Mesodermal cell (in vitro differentiated cells): ENCODE measurements around the gene USP15.

Experiments
- H3K27ac ChIP-seq: 2 replicates; pipeline ENCODE4 v1.7.0; 2013; ENCODE audit warnings: mild to moderate bottlenecking, low read depth, low read length, moderate library complexity; ENCODE audit not compliant: severe bottlenecking
- H3K36me3 ChIP-seq: 2 replicates; pipeline ENCODE4 v1.7.1; 2013; ENCODE audit warnings: mild to moderate bottlenecking, low read length, moderate library complexity; ENCODE audit not compliant: control insufficient read depth, insufficient read depth
- H3K4me1 ChIP-seq: one replicate; pipeline ENCODE4 v1.7.1; 2013; ENCODE audit warnings: mild to moderate bottlenecking, low read length; ENCODE audit not compliant: insufficient read depth, control insufficient read depth, poor library complexity, severe bottlenecking
- H3K4me3 ChIP-seq: 2 replicates; pipeline ENCODE4 v1.7.0; 2013; ENCODE audit warnings: low read length, control low read depth, mild to moderate bottlenecking; ENCODE audit not compliant: insufficient read depth, poor library complexity, severe bottlenecking; ENCODE audit errors: extremely low read depth
- H3K9me3 ChIP-seq: 2 replicates; pipeline ENCODE4 v1.7.1; 2013; ENCODE audit warnings: mild to moderate bottlenecking, low read length, moderate library complexity; ENCODE audit not compliant: control insufficient read depth
- WGBS, 2 experiments: methylation state at CpG; one replicate each; pipeline ENCODE4 v1.1.5; 2013; ENCODE audit warnings: missing lambda C conversion rate in 2 of 2; ENCODE audit not compliant: insufficient coverage in 2 of 2; 5-methylcytosine and 5-hydroxymethylcytosine counted together

The USP15 gene

GRCh38 chr12:62233805-62234204 lies 26.4 kb upstream of the USP15 start:
- peaks cover 8% of the 10 kb centered on the region for H3K9me3 ChIP-seq
- H3K27ac ChIP-seq = no peak overlapping the region
- H3K36me3 ChIP-seq = no peaks in the 10 kb centered on the region
- H3K4me3 ChIP-seq = no peak overlapping the region
- WGBS, 2 experiments = 83 to 100% methylated on average over 1 of the region's 2 CpGs
- no peaks in the 10 kb centered on the region for H3K4me1 ChIP-seq

DNA sequence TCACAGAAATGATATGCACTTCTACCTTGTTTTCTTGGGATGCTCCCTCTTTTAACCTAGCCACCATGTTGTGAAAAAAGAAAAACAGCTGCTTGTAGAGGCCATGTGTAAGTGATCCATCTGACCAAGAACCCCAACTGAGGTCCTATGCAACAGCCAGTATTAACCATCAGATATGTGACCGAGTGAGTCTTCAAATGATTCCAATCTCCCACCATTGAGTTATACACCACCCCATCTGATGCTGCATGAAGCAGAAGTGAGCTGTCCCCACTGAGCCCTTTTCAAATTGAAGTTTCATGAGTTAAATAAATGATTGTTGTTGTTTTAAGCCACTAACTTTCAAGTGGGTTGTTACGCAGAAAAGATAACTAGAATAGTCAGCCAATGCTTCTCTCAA lies 20.6 kb upstream of the USP15 start:
- no peak overlapping the region for H3K4me3 ChIP-seq
- WGBS, 2 experiments = 100% methylated on average over 1 of the region's 2 CpGs; no CpG with 5 or more reads in 1 of the 2 experiments
- no peaks in the 10 kb centered on the region for H3K9me3 ChIP-seq
- no peaks in the 10 kb centered on the region for H3K4me1 ChIP-seq
- no peak overlapping the region for H3K27ac ChIP-seq
- H3K36me3 ChIP-seq = no peaks in the 10 kb centered on the region

GRCh38 chr12:62247281-62248045 lies 12.7 kb upstream of the USP15 start:
- WGBS, 2 experiments = 83 to 100% methylated on average over 2 to 3 of the region's 3 CpGs
- H3K4me3 ChIP-seq = no peak overlapping the region

DNA sequence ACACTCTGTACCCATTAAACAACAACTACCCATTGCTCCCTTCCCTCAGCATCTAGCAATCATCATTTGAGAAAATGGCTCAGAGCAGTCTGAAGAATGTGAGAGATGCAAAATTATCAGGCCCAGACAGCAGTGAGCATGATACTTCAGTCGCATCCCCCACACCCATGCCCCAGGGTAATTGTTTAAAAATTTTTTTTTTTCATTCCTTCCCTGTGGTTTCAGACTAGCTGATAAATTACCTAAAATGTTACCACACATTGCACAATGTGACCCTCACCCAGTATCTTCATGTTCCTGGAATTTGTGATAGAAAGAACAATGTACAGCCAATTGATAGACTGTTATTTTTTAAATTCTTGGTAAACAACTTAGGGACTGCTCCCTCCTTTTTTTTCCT lies 11.3 kb upstream of the USP15 start:
- Histone ChIP-seq H3K4me3 (no peak overlapping the region), H3K27ac (no peak overlapping the region), H3K4me1 (peaks cover 7% of the 10 kb centered on the region), H3K9me3 (no peaks in the 10 kb centered on the region), H3K36me3 (no peaks in the 10 kb centered on the region)
- WGBS, 2 experiments = no CpG with 5 or more reads among the region's 1 CpG

More at GRCh38 chr12:62247281-62248045, 12.7 kb upstream of the USP15 start:
- H3K27ac ChIP-seq = no peak overlapping the region
- no peaks in the 10 kb centered on the region for H3K36me3 ChIP-seq
- no peaks in the 10 kb centered on the region for H3K9me3 ChIP-seq
- H3K4me1 ChIP-seq = peaks cover 7% of the 10 kb centered on the region

DNA sequence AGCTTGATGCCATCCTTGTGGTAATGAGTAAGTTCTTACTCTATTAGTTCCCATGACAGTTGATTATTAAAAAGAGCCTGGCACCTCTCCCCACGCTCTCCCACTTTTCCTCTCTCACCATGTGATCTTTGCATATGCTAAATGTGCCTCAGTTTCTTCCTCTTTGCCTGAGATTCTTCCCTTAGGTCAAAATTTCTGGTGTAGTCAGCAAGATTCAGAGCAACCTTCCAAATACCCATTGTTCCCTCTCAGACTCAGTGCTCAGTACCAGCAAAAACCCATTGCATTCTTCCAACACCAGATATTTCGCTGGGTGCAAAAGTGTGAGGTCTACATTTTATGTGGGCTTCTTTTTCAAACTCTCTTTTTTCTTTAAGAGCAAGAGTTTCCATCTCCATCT lies 10.8 kb upstream of the USP15 start:
- Histone ChIP-seq H3K9me3 (no peaks in the 10 kb centered on the region), H3K4me1 (peaks cover 7% of the 10 kb centered on the region), H3K4me3 (no peak overlapping the region), H3K36me3 (no peaks in the 10 kb centered on the region), H3K27ac (no peak overlapping the region)
- 93 to 100% methylated on average over 1 of the region's 2 CpGs for WGBS, 2 experiments

GRCh38 chr12:62250671-62251608 lies 9.3 kb upstream of the USP15 start:
- H3K4me3 ChIP-seq = no peak overlapping the region
- WGBS, 2 experiments = 83 to 100% methylated on average over 2 of the region's 3 CpGs
- H3K4me1 ChIP-seq = peaks cover 7% of the 10 kb centered on the region
- no peaks in the 10 kb centered on the region for H3K36me3 ChIP-seq
- no peak overlapping the region for H3K27ac ChIP-seq
- H3K9me3 ChIP-seq = no peaks in the 10 kb centered on the region

GRCh38 chr12:62251609-62251958 lies 8.6 kb upstream of the USP15 start:
- Histone ChIP-seq H3K4me3 (no peak overlapping the region), H3K4me1 (peaks cover 7% of the 10 kb centered on the region), H3K27ac (no peak overlapping the region), H3K36me3 (no peaks in the 10 kb centered on the region), H3K9me3 (no peaks in the 10 kb centered on the region)

- Histone ChIP-seq H3K9me3 (no peaks in the 10 kb centered on the region), H3K36me3 (no peaks in the 10 kb centered on the region), H3K27ac (no peak overlapping the region), H3K4me1 (peaks cover 7% of the 10 kb centered on the region), H3K4me3 (no peak overlapping the region)
- WGBS, 2 experiments = no CpG with 5 or more reads among the region's 4 CpGs
These were observed 7.6 kb upstream of the USP15 start for GRCh38 chr12:62252576-62252975.

DNA sequence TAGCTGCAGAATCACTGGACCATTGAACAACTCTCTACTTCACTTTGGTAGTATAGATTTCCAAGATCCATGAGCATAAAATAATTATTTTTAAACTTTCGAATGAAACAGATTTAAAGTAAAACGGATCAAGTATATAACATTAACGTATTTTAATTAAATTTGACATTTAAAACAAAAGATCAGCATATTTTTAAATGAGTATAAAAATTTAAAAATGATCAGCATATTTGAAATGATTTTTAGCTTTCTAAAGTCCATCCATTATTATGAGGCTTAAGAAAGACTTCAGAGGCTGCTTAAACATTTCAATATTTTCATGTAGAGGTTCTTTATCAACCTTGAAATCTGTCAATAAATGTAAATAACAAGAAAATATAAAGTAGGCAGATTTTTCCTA lies 5.2 kb upstream of the USP15 start:
- WGBS, 2 experiments = no CpG with 5 or more reads among the region's 3 CpGs
- H3K36me3 ChIP-seq = no peaks in the 10 kb centered on the region
- H3K27ac ChIP-seq = no peak overlapping the region
- H3K4me3 ChIP-seq = no peak overlapping the region
- H3K9me3 ChIP-seq = no peaks in the 10 kb centered on the region
- H3K4me1 ChIP-seq = peaks cover 7% of the 10 kb centered on the region

DNA sequence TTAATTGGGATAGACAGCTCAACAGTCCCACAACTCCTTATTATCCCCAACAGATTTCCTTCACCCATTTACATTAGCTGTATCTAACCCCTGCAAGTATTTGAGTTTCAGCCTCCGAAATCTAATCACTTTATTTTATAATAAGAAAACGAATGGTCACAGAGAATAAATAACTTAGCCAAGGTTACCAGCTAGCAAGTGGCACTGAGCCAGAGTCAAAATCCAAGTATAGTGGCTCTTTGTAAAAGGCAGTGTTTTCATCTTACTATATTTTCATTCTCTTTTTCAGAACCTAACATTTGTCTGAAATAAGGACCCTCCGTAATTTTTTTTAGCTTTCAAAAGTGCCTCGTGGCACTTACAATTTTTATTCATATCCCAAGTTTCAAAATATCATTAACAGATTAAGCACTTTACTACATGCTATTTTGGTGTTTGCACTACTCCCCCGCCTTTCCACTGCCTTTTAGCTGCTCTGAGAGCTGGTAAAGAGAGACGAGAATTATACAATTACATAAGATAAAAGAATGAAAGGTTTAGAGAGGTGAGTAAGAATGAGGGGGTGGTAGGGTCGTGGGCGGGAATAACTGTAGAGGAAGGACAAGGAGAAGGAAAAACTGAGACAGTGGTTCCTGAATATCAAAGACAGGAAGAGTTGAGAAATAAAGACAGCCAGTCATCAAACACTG lies 3.7 kb upstream of the USP15 start:
- no peaks in the 10 kb centered on the region for H3K4me1 ChIP-seq
- no peaks in the 10 kb centered on the region for H3K36me3 ChIP-seq
- no peaks in the 10 kb centered on the region for H3K9me3 ChIP-seq
- no peak overlapping the region for H3K27ac ChIP-seq
- 77 to 81% methylated on average over 4 of the region's 8 CpGs for WGBS, 2 experiments
- H3K4me3 ChIP-seq = no peak overlapping the region
